SK-N-MC (cell line): ENCODE measurements around the gene ACOT9.
"Not testable (repeated sequence)": the region's sequence is repeated elsewhere in the genome, so short reads cannot be mapped to it uniquely, and the experiment has no call there.

ENCODE experiments used
- DNase-seq: peaks from one replicate; pipeline ENCODE4 v3.0.0-alpha.2; 2011; ENCODE audit warnings: low read depth, low spot score
- H3K27ac ChIP-seq: fragments of 200-600 bp; sonication (generic); 2 replicates; pipeline ENCODE4 v1.5.1; 2016; ENCODE audit warnings: mixed run types
- H3K36me3 ChIP-seq: fragments of 200-600 bp; sonication (generic); 2 replicates; pipeline ENCODE4 v1.6.1; 2017; ENCODE audit warnings: antibody characterized with exemption, low read length, mixed read lengths; ENCODE audit not compliant: insufficient read depth
- H3K4me3 ChIP-seq: fragments of 200-600 bp; sonication (generic); 2 replicates; pipeline ENCODE4 v1.5.1; 2016
- H3K9ac ChIP-seq: fragments of 200-600 bp; sonication (generic); 2 replicates; pipeline ENCODE4 v1.8.0; 2017; ENCODE audit warnings: mixed run types, mixed read lengths; ENCODE audit not compliant: insufficient read length
- H3K9me3 ChIP-seq: fragments of 200-600 bp; sonication (generic); 2 replicates; pipeline ENCODE4 v1.6.1; 2017; ENCODE audit warnings: low read depth, mild to moderate bottlenecking, antibody characterized with exemption, low read length, moderate library complexity, mixed read lengths
- EZH2 ChIP-seq: fragments of 200-600 bp; sonication (generic); IDR thresholded peaks from one replicate; pipeline ENCODE4 v1.6.1; 2017; ENCODE audit warnings: antibody characterized with exemption
- FOXP2 ChIP-seq: optimal IDR thresholded peaks from 2 replicates; pipeline ENCODE3; 2011; ENCODE audit warnings: mild to moderate bottlenecking, moderate library complexity; ENCODE audit not compliant: insufficient read depth; ENCODE audit errors: extremely low read length, control extremely low read depth
- POLR2AphosphoS5 ChIP-seq: IDR thresholded peaks from 2 replicates; pipeline ENCODE4 v1.6.1; 2012; ENCODE audit warnings: mild to moderate bottlenecking, low read depth, low read length, borderline replicate concordance

ACOT9 gene

DNA sequence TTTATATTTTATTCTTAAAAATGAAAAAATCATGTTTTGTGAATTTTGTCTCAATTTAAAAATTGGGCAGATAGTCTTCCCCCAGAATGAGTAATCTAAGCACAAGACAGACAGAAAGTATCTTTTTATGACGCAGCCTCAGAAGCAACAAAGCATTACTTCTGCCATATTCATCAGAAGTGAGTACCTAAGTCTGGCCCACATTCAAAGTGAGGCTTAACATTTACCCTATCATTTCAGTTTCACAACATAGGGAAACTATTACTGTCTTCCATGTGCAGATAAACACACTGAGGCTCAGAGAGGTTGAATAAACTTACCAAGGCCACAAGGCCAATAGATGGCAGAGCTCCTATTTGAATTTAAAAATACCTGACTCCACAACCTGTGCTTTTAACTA, 80.2 kb downstream of the ACOT9 start:
- Histone ChIP-seq H3K36me3 (no peaks in the 10 kb centered on the region), H3K9me3 (no peaks in the 10 kb centered on the region), H3K4me3 (no peak overlapping the region), H3K27ac (no peak overlapping the region), H3K9ac (no peak overlapping the region)
- TF ChIP-seq FOXP2 (no peak), POLR2AphosphoS5 (no peak), EZH2 (no peak)
- DNase-seq = no peak

DNA sequence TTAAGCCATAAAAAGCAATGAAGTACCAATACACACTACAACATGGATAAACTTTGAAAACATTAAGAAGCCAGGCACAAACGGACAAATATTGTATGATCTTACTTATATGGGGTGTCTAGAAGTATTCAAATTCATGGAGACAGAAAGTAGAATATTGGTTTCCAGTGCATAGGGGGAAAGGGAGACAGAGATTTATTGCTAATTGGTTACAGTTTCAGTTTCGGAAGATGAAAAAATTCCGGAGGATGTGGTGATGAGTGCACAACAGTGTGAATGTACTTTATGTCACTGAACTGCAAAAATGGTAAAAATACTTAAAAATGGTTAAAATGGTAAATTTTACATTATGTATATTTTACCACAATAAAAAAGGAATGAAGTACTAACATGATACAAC, 80.9 kb downstream of the ACOT9 start:
- H3K9me3 ChIP-seq = no peaks in the 10 kb centered on the region
- H3K9ac ChIP-seq = no peak overlapping the region
- DNase-seq = no peak
- H3K36me3 ChIP-seq = no peaks in the 10 kb centered on the region
- H3K4me3 ChIP-seq = no peak overlapping the region
- TF ChIP-seq POLR2AphosphoS5 = no peak
- TF ChIP-seq FOXP2 = no peak
- no peak for TF ChIP-seq EZH2
- no peak overlapping the region for H3K27ac ChIP-seq

DNA sequence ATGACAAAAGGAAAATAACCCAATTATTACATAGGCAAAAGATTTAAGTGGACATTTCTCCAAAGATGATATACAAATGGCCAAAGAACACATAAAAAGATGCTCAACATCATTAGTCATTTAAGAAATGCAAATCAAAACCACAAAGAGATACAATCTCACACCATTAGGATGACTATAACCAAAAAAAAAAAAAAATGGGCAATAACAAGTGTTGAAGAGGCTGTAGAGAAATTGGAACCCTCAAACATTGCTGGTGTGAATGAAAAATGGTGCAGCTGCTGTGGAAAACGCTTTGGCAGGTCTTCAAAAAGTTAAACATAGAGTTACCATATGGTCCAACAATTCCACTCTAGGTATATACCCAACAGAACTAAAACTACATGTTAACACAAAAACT, 81.4 kb downstream of the ACOT9 start:
- TF ChIP-seq FOXP2 (no peak), EZH2 (no peak), POLR2AphosphoS5 (no peak)
- Histone ChIP-seq H3K9me3 (no peaks in the 10 kb centered on the region), H3K9ac (no peak overlapping the region), H3K36me3 (no peaks in the 10 kb centered on the region), H3K4me3 (no peak overlapping the region), H3K27ac (no peak overlapping the region)
- no peak for DNase-seq

DNA sequence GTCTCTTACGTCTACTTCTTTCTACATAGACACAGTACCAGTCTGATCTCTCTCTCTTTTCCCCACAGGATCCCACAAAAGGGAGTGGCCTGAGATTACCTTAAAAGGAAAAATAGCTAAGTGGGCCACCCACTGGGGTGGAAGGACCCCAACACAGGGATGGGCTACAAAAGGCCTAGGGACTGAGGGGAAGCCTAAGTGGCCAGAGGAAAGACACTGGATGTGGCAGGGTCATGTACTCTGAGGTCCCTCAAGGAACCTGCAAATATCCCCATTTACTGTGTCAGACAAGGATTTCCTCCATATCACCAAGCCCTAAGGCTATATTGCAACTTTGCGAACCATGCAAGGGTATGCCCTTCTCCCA, 82.3 kb downstream of the ACOT9 start:
- Histone ChIP-seq H3K36me3 (no peaks in the 10 kb centered on the region), H3K27ac (no peak overlapping the region), H3K9me3 (no peaks in the 10 kb centered on the region), H3K4me3 (no peak overlapping the region), H3K9ac (no peak overlapping the region)
- TF ChIP-seq EZH2 = no peak
- TF ChIP-seq POLR2AphosphoS5 = no peak
- TF ChIP-seq FOXP2 = no peak
- no peak for DNase-seq

DNA sequence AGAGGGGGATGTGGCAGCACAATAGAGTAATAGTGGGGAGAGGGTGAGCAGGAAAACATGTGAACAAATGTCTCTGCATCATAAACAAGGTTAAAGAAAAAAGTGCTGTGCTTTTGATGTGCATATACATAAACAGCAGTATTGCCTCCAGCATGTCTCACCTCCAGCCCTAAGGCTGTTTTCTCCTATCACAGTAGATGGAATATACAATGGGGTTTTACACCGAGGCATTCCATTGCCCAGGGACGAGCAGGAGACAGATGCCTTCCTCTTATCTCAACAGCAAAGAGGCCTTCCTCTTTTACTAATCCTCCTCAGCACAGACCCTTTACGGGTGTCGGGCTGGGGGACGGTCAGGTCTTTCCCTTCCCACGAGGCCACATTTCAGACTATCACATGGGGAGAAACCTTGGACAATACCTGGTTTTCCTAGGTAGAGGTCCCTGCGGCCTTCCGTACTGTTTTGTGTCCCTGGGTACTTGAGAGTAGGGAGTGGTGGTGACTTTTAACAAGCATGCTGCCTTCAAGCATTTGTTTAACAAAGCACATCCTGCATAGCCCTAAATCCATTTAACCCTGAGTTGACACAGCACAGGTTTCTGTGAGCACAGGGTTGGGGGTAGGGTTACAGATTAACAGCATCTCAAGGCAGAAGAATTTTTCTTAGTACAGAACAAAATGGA, 82.9 kb downstream of the ACOT9 start:
- H3K9ac ChIP-seq = not testable (repeated sequence)

DNA sequence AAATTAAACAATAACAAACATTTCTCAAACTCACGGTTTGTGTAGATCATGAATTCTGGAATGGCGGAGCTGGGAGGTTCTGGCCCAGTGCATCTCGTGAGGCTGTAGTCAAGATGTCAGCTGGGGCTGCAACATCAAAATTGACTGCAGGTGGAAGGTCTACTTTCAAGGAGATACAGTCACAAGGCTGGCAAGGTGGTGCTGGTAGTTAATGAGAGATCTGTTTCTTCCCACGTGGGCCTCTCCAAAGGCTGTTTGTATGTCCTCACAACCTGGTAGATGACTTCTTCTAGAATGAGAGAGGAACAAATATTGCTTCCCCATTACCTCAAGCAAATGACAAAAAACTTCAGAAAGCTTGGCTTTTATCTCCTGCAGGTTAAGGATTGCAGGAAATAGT, 83.7 kb downstream of the ACOT9 start:
- TF ChIP-seq POLR2AphosphoS5 (no peak), FOXP2 (no peak), EZH2 (no peak)
- Histone ChIP-seq H3K4me3 (no peak overlapping the region), H3K9ac (no peak overlapping the region), H3K9me3 (no peaks in the 10 kb centered on the region), H3K36me3 (no peaks in the 10 kb centered on the region), H3K27ac (no peak overlapping the region)
- DNase-seq = no peak

More for the DNA sequence above, 82.9 kb downstream of the ACOT9 start:
- not testable (repeated sequence) for H3K9me3 ChIP-seq, H3K36me3 ChIP-seq, H3K4me3 ChIP-seq, H3K27ac ChIP-seq, DNase-seq

DNA sequence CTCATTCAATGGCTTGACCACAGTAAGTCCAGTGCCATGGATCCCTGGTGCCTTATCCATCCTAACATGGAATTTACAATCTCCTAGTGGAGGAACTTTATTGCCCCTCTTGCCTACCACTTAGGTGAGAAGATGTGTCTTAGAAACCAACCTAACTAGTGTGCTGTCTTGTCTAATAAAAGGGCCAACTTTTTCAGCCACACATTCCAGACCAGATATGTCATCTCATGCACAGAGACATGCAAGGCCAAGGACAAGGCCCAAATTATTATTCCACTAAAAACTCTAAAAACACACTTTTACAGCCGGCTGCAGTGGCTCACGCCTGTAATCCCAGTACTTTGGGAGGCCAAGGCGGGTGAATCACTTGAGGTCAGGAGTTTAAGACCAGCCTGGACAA, 86.4 kb downstream of the ACOT9 start:
- no peak overlapping the region for H3K27ac ChIP-seq
- H3K36me3 ChIP-seq = no peaks in the 10 kb centered on the region
- no peak overlapping the region for H3K9ac ChIP-seq
- TF ChIP-seq EZH2 (no peak), FOXP2 (no peak), POLR2AphosphoS5 (no peak)
- H3K9me3 ChIP-seq = no peaks in the 10 kb centered on the region
- no peak for DNase-seq
- no peak overlapping the region for H3K4me3 ChIP-seq

DNA sequence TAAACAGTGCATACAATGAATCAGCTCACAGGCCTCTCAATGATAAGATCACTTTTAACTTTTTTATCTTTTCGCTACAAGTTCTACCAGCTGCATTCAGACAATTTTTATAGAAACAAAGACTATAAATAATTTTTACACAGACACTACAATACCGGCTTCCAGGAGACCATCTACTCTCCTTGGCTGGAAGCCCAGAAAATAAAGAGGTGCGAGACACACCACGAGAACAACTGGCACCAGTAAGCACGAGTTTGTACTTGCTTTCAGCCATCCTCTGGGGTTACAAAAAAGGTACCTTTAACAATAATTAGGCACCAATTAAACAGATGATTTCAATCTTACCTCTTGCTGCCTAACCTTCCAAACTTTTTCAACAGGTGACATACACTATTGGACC, 87.0 kb downstream of the ACOT9 start:
- Histone ChIP-seq H3K4me3 (no peak overlapping the region), H3K36me3 (no peaks in the 10 kb centered on the region), H3K9ac (no peak overlapping the region), H3K27ac (no peak overlapping the region), H3K9me3 (no peaks in the 10 kb centered on the region)
- DNase-seq = no peak
- TF ChIP-seq EZH2 (no peak), FOXP2 (no peak), POLR2AphosphoS5 (no peak)
